HG02973 (cell line): ENCODE measurements around the gene HIPK2.
A peak's percentile ranks its signal among the peaks of the same experiment; 100 is the strongest.

Experiments used
- ATAC-seq: cut with Tn5 transposase; IDR thresholded peaks from one replicate; pipeline ENCODE4 v1.9.1; 2021; ENCODE audit warnings: moderate library complexity; ENCODE audit not compliant: unreplicated experiment

The HIPK2 gene

GRCh38 chr7:139658296-139658695 lies 119.5 kb downstream of the HIPK2 start:
- ATAC-seq = no peak

- ATAC-seq = no peak
These were observed 120.1 kb downstream of the HIPK2 start for GRCh38 chr7:139657725-139658124.

DNA sequence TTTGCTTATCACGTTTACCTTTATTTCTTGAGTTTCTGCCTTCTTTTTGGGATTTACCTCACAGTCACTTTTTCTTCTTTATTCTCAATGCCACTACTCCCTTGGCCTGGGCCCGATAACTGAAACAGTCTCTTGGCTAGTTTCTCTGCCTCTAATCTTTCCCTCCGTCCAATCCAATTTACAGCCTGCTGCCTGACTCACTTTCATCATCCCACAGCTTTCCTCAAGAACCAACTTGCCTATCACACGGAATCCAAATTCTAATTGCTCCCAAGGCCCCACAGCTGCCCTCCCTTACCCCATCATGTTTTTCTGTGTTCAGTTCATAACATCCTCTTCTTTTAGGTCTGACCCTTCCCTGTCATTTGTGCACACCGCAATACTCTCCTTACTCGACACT lies 121.4 kb downstream of the HIPK2 start:
- ATAC-seq = no peak

- ATAC-seq = no peak
These were observed 122.5 kb downstream of the HIPK2 start for GRCh38 chr7:139655305-139655704.

DNA sequence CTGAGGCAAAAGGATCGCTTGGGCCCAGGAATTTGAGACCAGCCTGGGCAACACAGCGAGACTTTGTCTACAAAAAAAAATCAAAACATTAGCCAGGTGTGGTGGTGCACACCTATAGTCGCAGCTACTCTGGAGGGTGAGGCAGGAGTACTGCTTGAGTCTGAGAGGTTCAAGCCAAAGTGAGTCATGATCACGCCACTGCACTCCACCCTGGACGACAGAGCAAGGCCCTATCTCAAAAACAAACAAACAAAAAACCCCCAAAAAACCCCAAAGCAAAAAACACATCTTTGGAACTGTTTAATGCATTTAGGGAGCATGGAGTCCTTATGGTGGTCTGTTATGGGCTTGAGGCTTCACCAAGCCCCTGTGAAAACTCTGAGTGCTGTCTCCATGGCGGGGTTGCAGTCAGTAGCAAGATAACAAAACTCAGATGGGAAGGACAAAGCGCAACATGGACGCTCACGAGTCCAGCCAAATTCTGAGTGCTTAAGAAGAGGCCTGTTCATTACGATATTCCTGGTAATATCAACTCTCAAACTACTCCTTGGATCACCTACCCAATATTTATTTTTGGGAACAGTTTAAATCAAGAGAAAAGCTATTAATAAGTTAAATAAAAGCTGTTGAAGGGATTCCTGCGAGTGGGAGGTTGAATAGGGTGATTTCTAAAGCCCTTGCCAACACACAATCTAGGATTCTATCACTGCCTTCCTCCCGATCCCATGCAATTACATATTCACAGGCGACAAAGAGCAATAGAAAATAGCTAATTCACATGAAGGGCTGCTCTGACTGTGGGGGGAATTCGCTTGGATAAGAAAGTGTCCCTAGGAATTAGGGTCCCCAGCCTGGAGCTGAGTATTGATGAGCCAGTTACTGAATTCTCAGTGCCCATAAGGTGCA lies 123.3 kb downstream of the HIPK2 start:
- ATAC-seq = no peak

GRCh38 chr7:139651914-139652313 lies 125.9 kb downstream of the HIPK2 start:
- ATAC-seq = no peak

DNA sequence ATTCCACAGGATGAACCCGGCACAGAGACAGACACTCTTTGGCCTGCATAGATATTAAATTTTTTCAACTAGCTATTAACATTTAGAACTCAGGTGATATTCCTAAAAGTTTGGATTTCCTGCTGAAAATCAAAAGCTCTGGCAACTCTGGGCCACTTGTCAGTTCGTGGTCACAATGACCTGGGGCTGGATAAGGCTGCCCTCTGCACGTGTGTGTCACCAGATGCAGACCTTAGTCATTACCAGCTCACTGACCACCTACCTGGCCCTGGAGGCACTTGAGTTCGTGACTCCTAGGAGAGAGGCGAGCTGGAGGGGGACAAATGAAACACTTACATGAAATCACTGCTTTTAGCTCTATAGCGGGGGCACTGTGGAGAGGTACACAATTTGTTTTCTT lies 126.5 kb downstream of the HIPK2 start:
- no peak for ATAC-seq

DNA sequence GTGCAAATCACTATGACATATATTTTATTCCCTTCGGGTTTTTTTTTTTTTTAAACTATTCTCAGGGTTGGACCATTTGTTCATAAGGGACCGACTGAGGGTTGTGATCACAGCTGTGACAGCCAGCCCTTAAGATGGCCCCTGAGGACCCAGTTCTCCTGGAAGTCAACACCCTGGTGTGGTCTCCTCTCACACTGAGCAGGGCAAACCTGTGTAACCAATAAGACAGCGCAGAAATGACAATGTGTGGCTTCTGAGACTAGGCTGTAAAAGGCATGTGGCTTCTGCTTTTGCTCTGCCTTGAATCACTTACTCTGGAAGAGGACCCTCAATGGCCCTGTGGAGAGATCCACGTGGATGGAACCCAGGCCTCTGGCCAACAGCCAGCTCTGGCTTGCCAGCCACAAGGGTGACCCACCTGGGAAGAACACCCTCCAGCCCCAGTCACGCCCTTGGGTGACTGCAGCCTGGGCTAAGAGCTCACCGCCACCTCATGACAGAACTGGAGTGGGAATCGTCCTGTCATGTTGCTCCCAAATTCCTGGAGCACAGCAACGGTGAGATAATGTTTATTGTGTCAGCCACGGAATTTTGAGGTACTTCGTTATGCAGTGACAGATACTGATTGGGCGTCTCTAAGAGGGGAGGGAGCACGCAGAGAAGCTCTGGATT lies 127.2 kb downstream of the HIPK2 start:
- ATAC-seq = no peak

DNA sequence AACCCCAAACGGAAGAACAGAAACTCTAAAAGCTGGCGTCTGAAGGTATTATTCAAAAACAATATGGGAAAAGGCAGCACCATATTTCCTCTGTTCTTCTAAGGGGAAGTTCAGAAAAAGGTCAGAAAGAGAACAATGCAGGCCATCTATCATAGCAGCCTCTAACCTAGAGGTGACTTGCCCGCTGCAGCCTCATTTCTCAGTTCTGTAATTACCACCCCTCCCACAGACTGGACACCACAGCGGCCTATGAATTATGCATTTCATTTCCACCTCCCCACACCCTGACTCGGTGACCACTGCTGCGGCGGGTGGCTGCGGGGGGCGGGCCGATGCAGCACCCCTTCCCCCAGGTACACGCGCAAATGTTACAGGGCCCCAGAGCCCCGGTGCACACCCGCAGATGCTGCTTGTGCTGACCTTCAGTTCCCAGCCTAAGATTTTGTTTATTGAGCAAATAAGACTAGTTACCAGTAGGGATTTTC lies 128.8 kb downstream of the HIPK2 start:
- ATAC-seq = peak; percentile 83

DNA sequence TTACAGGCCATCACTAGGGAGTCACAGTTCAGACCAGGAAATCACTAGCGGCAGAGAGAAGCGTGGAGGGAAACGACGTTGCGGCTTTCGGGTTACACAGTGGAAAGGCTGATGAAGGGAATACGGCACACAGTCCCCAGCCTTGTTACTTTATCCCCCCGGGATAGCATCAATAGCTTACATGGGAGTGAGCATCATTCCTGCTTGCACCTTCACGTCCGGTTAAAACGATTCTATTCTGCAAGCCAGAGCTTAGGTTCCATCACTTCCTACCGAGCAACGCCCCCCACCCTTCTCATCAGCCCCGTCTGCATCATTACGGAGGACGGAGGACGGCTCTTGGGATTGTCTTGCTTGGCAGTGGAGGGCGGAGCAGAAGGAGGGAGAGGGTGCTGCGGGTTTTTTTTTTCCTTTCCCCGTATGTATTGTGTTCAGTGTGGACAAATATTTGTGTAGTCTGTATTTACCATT lies 129.4 kb downstream of the HIPK2 start:
- peak; percentile 5 for ATAC-seq

GRCh38 chr7:139647814-139648390 lies 129.9 kb downstream of the HIPK2 start:
- ATAC-seq = no peak

GRCh38 chr7:139647085-139647484 lies 130.7 kb downstream of the HIPK2 start:
- no peak for ATAC-seq

DNA sequence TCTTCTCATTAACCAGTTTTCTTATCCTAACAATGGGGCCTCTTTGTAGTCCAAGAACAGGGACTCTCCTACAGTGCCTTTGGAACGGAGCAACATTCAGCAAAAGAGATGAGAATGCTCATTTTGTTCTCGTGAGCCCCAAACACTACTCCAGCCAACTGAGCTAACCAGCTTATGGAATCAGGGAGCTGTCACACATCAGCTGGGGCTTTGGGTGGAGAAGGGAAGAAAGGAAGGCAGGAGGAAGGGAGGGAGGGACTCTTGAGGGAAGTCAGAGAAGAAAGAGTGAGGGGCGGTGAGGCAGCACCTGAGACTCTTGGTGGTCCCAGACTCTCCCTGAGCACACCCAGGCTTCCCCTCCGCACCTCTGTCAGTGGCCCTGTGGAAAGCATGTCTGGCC lies 131.2 kb downstream of the HIPK2 start:
- no peak for ATAC-seq

DNA sequence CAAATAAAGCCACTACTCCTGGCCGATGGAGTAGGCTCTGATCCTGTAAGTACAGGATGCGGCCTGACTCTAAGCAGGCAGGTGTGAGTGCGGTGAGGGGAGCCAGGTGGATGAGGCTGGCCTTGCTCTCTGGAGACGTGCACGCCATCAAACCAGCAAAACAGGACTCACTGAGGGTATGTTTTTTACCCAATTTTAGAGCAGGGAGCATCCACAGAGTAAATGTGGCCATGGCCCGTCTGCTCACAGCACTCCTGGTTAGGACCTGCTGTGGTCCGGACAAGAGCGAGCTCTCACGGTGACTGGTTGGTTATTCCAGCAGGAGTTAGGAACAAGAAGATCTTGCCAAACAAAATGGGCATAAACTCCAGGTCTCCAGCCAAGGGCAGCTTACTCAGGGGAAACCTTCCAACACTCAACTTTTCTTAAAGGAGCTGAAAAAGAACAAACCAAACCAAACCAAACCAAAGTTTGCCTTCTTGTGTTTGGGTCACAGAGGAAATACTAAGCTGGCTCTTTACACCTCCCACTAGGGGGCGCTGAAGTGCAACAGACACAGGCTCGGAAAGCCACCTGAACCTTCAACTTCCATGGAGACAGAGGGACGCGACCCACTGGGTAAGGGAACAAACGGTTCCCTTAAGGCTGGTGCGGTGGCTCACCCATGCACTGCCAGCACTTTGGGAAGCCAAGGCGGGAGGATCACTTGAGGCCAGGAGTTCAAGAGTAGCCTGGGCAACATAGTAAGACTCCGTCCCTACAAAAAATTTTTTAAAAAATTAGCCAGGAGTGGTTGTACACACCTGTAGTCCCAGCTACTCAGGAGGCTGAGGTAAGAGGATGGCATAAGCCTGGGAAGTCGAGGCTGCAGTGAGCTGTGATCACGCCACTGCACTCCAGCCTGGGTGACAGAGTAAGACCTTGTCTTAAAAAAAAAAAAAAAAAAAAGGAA lies 131.9 kb downstream of the HIPK2 start:
- ATAC-seq = no peak

DNA sequence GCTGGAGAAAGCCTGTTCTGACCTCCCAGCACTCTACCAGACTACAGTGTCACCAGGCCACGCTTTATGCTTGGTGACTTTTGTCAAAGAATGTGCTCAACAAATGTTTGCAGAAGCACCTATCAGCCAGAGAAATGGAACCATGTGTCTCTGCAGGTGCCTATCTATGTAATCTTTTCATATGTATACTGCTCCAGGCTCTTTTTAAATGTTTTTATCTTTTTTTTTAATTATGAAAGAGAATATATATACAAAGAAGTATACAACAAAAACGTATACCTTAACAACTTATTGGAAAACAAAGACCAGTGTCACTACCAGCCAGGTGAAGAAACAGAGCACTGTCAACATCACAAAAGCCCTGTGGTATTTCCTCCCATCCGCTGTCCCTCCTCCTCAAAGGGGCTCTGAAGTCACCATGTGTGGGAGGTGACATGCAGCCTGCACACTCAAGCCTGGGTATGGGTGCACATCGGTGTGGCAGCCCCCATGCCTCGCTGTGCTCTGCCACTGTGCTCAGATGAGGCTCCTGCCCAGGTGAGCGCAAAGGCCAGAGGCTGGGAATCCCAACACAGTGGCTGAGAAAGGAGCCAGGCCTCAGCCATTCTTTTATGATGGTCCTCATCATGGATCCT lies 133.7 kb downstream of the HIPK2 start:
- no peak for ATAC-seq

- no peak for ATAC-seq
These were observed 135.5 kb downstream of the HIPK2 start for GRCh38 chr7:139642283-139642682.

DNA sequence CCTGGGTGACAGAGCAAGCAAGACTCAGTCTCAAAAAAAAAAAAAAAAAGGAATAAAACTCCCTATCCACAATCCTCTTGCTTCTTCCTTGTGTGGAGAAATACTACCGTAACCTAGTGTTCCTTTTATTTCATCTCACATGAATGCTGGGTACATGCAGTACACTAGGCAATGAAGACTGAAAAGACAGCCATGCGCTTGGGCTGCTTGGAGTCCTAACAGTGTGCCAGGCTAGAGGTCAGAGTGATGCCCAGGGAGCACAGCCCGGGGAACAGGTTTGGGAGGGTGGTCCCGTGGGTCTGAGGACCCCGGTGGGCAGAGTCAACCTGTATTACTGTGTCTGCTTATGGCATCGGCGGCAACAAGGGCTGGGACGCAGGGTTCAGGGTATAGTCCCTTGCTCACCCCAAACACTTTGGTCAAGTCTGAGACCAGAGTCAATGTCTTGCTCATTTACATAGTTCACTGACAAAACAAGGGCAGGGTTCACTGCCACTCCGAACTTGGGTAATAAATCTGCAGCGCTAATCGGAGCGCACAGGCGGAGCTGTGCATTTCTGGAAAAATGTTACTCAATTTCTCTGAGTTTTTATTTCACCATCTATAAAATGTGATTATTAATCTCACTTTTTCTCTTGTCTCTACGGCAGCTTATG lies 136.3 kb downstream of the HIPK2 start:
- no peak for ATAC-seq

DNA sequence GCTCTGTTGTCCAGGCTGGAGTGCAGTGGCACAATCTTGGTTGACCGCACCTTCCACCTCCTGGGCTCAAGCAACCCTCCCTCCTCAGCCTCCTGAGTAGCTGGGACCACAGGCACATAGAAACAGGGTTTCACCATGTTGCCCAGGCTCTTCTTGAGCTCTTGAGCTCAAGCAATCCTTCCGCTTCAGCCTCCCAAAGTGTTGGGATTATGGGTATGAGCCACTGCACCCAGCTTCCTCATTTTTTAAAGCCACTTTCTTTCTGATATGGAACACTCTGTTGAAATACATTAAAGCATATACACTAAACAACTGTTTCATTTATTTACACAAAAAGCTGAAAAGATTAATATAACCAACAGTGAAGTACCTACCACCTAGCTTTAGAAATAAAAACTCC lies 137.1 kb downstream of the HIPK2 start:
- ATAC-seq = no peak

DNA sequence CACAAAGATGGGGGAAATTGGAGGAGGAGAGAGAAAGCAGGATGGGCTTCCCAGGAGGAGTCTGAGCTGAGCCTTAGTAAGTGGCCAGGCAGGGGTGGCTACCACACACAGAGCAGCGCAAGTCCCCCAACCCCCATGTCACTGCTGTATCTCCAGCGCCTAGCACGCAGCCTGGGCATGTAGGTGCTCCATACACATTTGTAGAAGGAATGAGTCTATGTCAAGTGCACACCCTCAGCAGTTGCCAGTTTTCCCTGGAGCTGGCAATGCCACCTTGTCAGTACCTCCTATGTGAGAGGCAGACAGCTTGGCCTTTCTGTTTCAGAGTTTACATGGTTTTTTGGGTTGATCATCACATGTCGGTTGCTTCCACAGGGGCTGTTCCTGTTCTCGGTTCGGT lies 138.2 kb downstream of the HIPK2 start:
- no peak for ATAC-seq
